ENCODE data around the gene ADAM33.

DNA sequence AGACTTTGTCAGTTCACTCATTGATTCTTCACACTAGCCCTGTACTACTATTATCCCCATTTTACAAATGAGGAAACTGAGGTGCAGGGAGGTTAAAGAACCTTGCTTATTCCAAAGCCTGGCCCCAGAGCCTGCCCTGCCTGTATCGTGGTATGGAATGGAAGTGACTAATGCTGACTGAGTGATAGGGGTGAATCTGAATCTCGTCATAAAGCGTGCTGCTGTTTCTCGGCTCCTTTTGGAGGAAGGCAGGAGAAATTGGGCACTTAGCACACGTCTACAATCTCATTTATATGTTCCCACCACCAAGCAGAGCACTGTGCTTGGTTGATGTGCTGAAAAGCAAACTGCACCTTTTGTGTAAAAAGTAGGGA lies 35.8 kb downstream of the ADAM33 start:
- TF ChIP-seq POLR2A (IDR thresholded peaks at IDR 0.05): no peak
- TF ChIP-seq, protein P1, sequence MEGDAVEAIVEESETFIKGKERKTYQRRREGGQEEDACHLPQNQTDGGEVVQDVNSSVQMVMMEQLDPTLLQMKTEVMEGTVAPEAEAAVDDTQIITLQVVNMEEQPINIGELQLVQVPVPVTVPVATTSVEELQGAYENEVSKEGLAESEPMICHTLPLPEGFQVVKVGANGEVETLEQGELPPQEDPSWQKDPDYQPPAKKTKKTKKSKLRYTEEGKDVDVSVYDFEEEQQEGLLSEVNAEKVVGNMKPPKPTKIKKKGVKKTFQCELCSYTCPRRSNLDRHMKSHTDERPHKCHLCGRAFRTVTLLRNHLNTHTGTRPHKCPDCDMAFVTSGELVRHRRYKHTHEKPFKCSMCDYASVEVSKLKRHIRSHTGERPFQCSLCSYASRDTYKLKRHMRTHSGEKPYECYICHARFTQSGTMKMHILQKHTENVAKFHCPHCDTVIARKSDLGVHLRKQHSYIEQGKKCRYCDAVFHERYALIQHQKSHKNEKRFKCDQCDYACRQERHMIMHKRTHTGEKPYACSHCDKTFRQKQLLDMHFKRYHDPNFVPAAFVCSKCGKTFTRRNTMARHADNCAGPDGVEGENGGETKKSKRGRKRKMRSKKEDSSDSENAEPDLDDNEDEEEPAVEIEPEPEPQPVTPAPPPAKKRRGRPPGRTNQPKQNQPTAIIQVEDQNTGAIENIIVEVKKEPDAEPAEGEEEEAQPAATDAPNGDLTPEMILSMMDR (IDR thresholded peaks at IDR 0.05): no peak

Measured in Peyer's patch (tissue), 4 donors.